K562 (cell line): ENCODE data around the gene AFF3. TPM values are rescaled to one million over a fixed set of nuclear protein-coding genes. Genes with fewer than 3 reads are reported as not detected.

Experiments
- ATAC-seq: fragments of 200-7000 bp; cut with Tn5 transposase; 3 replicates; pipeline ENCODE4 v1.9.1; 2020; ENCODE audit warnings: moderate library complexity
- BruUV-seq: library from RNA; stranded (reverse); fragments of 400-500 nt; replicated peaks from 2 replicates; lab custom pipeline; 2021; lab: Mats Ljungman, UMichigan
- CTCF ChIA-PET: fragments of 300-600 bp; formaldehyde crosslinking; extraction: SDS; loops from one replicate; lab custom pipeline; 2021; ENCODE audit warnings: low intra/inter-chr PET ratio; lab: Yijun Ruan, JAX
- POLR2A ChIA-PET: fragments of 300-600, 350-650 bp; sonication (Branson Sonifier 250); formaldehyde crosslinking; extraction: SDS; loops from one replicate; lab custom pipeline; 2021; ENCODE audit warnings: antibody characterized with exemption, inconsistent platforms; lab: Yijun Ruan, JAX
- DNase-seq, 4 experiments: peaks; one replicate each; pipeline versions ENCODE4 v3.0.0 to v3.0.0-alpha.2; 2011 to 2018; ENCODE audit warnings: low spot score in 3 of 4, mixed read lengths in 3 of 4; ENCODE audit errors: extremely low read depth in 1 of 4
- FAIRE-seq: peaks from 2 replicates; lab custom pipeline; 2011; peaks lifted over from hg19 to GRCh38; lab: Jason Lieb, UNC
- H2AFZ ChIP-seq: 2 replicates; pipeline ENCODE4 v1.6.0; 2011; ENCODE audit warnings: low read depth, low read length, control low read depth, inconsistent platforms
- H3K27ac ChIP-seq: fragments of 200-600 bp; 3 replicates; pipeline ENCODE4 v1.8.0; 2011; ENCODE audit warnings: low read depth, mild to moderate bottlenecking, control low read depth, inconsistent platforms, low read length, moderate library complexity, mixed read lengths; ENCODE audit errors: extremely low read depth
- H3K27me3 ChIP-seq, 2 experiments: fragments of 300-600 bp in 1 of 2; 2 replicates in 1 of 2; 3 replicates in 1 of 2; pipeline versions ENCODE4 v1.6.0 to v1.8.0; 2011; ENCODE audit warnings: inconsistent platforms in 2 of 2, low read length in 2 of 2, mild to moderate bottlenecking in 1 of 2, mixed read lengths in 1 of 2, moderate library complexity in 1 of 2; ENCODE audit not compliant: control insufficient read depth in 2 of 2, insufficient read depth in 2 of 2
- H3K36me3 ChIP-seq: fragments of 300-600 bp; 3 replicates; pipeline ENCODE4 v1.8.0; 2011; ENCODE audit warnings: mild to moderate bottlenecking, low read length, inconsistent platforms; ENCODE audit not compliant: control insufficient read depth, insufficient read depth
- H3K4me1 ChIP-seq, 2 experiments: fragments of 200-600 bp in 1 of 2; replicated peaks in 1 of 2; 2 replicates in 1 of 2; 3 replicates in 1 of 2; pipeline versions ENCODE4 v1.5.1 to v1.8.0; 2011; ENCODE audit warnings: inconsistent platforms in 2 of 2, low read length in 2 of 2, mild to moderate bottlenecking in 1 of 2, mixed read lengths in 1 of 2, moderate library complexity in 1 of 2; ENCODE audit not compliant: control insufficient read depth in 2 of 2, insufficient read depth in 2 of 2
- H3K4me2 ChIP-seq: 2 replicates; pipeline ENCODE4 v1.6.1; 2011; ENCODE audit warnings: low read length, control low read depth, inconsistent platforms, mixed read lengths; ENCODE audit not compliant: insufficient read depth
- H3K4me3 ChIP-seq: fragments of 200-600 bp; sonication (generic), shearing (Covaris generic); 2 replicates; pipeline ENCODE4 v1.5.1; 2016; ENCODE audit warnings: control low read depth, inconsistent platforms
- H3K79me2 ChIP-seq: fragments of 200-600 bp; 3 replicates; pipeline ENCODE4 v1.8.0; 2011; ENCODE audit warnings: low read length, inconsistent platforms; ENCODE audit not compliant: control insufficient read depth, insufficient read depth
- H3K9ac ChIP-seq, 2 experiments: 2 replicates each; pipeline versions ENCODE4 v1.6.0 to v1.6.1; 2011; ENCODE audit warnings: low read depth in 2 of 2, low read length in 2 of 2, control low read depth in 1 of 2, inconsistent platforms in 1 of 2, mild to moderate bottlenecking in 1 of 2, mixed read lengths in 1 of 2; ENCODE audit not compliant: insufficient read depth in 1 of 2
- H3K9me1 ChIP-seq: one replicate; pipeline ENCODE4 v1.6.0; 2011; ENCODE audit warnings: inconsistent platforms, mild to moderate bottlenecking, low read length, moderate library complexity; ENCODE audit not compliant: control insufficient read depth, insufficient read depth
- H3K9me3 ChIP-seq: replicated peaks from 2 replicates; pipeline ENCODE4 v1.5.1; 2011; ENCODE audit warnings: low read depth, low read length, inconsistent platforms; ENCODE audit not compliant: control insufficient read depth, insufficient read depth
- H4K20me1 ChIP-seq: replicated peaks from 2 replicates; pipeline ENCODE4 v1.6.1; 2011; ENCODE audit warnings: low read length, inconsistent platforms, mixed read lengths; ENCODE audit not compliant: control insufficient read depth, insufficient read depth
- ATF2 ChIP-seq: sonication (generic); formaldehyde crosslinking; IDR thresholded peaks from 2 replicates; pipeline ENCODE4 v1.8.1; 2022; ENCODE audit warnings: missing genetic modification reagents
- CEBPB ChIP-seq: fragments of 450-650 bp; IDR thresholded peaks from 2 replicates; pipeline ENCODE4 v1.6.1; 2016; ENCODE audit warnings: missing genetic modification characterization, missing compliant biosample characterization
- ELK1 ChIP-seq: sonication (generic); formaldehyde crosslinking; IDR thresholded peaks from 2 replicates; pipeline ENCODE4 v1.8.1; 2022; ENCODE audit warnings: missing genetic modification reagents
- FOXP4 ChIP-seq: sonication (generic); formaldehyde crosslinking; IDR thresholded peaks from 2 replicates; pipeline ENCODE4 v1.8.0; 2022; ENCODE audit warnings: mild to moderate bottlenecking, missing genetic modification reagents, borderline replicate concordance
- HES1 ChIP-seq: fragments of 450-650 bp; IDR thresholded peaks from 2 replicates; pipeline ENCODE4 v1.6.1; 2016; ENCODE audit warnings: low read depth, mild to moderate bottlenecking, moderate library complexity
- HLTF ChIP-seq: fragments of 450-650 bp; IDR thresholded peaks from 2 replicates; pipeline ENCODE4 v1.6.1; 2016
- THRAP3 ChIP-seq: fragments of 450-650 bp; IDR thresholded peaks from 2 replicates; pipeline ENCODE4 v1.6.1; 2016; ENCODE audit warnings: mild to moderate bottlenecking, inconsistent platforms, borderline replicate concordance
- WHSC1 ChIP-seq: IDR thresholded peaks from one replicate; pipeline ENCODE4 v1.6.1; 2012; ENCODE audit warnings: low read length, control low read depth, inconsistent platforms
- ZBTB12 ChIP-seq: fragments of 250-450 bp; sonication (Bioruptor Pico); IDR thresholded peaks from 2 replicates; pipeline ENCODE4 v1.4.0; 2020
- ZBTB7A ChIP-seq: IDR thresholded peaks from 2 replicates; pipeline ENCODE4 v1.6.1; 2011; ENCODE audit warnings: low read depth, mild to moderate bottlenecking, low read length, moderate library complexity, borderline replicate concordance; ENCODE audit not compliant: control insufficient read depth
- ZNF263 ChIP-seq: sonication (generic); formaldehyde crosslinking; IDR thresholded peaks from 2 replicates; pipeline ENCODE4 v1.8.0; 2022; ENCODE audit warnings: mild to moderate bottlenecking, missing genetic modification reagents, borderline replicate concordance
- ZNF445 ChIP-seq: fragments of 250-450 bp; sonication (Bioruptor Pico); IDR thresholded peaks from 2 replicates; pipeline ENCODE4 v1.4.0; 2020; ENCODE audit warnings: low read depth, mild to moderate bottlenecking, moderate library complexity
- WGBS: fragments of 100-300 bp; shearing (Covaris generic); methylation state at CpG from one replicate; pipeline ENCODE4 v1.1.6; 2016; ENCODE audit warnings: low coverage, mixed read lengths; ENCODE audit not compliant: insufficient coverage; ENCODE audit errors: missing lambda C conversion rate; 5-methylcytosine and 5-hydroxymethylcytosine counted together
- in situ Hi-C: fragments of 300-500 bp; cut with MboI; formaldehyde crosslinking; loops from 4 replicates; pipeline ENCODE4 v1.15.0; 2018; ENCODE audit warnings: inconsistent platforms, mixed read lengths
- intact Hi-C: fragments of 100-400 bp; cut with micrococcal nuclease; formaldehyde crosslinking; loops from 2 replicates; pipeline ENCODE4 v1.14.2; 2022
- polyA plus RNA-seq, 8 experiments: library from polyadenylated mRNA; depleted of rRNA in 4 of 8; stranded (reverse) in 5 of 8; unstranded in 3 of 8; fragments of >200 nt; fragmentation: Nextera tagmentation in 2 of 8; fragmentation: Illumina TruSeq in 1 of 8; extraction: Ambion mirVana in 2 of 8; extraction: Trizol in 1 of 8; gene quantifications; 2 replicates each; pipeline versions ENCODE4 v1.2.1 to v1.2.3, GENCODE V29; 2011 to 2014; ENCODE audit warnings: inconsistent platforms in 1 of 8, missing spikeins in 1 of 8
- total RNA-seq, 7 experiments: library from RNA; depleted of rRNA in 6 of 7; stranded (reverse); fragments of >200 nt in 6 of 7; fragmentation: Illumina TruSeq in 2 of 7; extraction: Trizol in 2 of 7; gene quantifications; 2 replicates each; pipeline versions ENCODE4 v1.2.1 to v1.2.3, GENCODE V29; 2011 to 2021; ENCODE audit warnings: low replicate concordance in 1 of 7

The AFF3 gene
- total and polyA plus RNA-seq, 9 of the 15 experiments (the other 6 are each of a cell fraction or from before 2014, with no cell fraction given), result 0.02 to 0.11 TPM; not detected in 7

GRCh38 chr2:99784282-99784681 lies 358.1 kb downstream of the AFF3 start:
- FAIRE-seq (peak; percentile 40), DNase-seq (no peak), ATAC-seq (no peak)
- Histone ChIP-seq H3K9me3 (no peaks in the 10 kb centered on the region), H3K9ac (no peak overlapping the region), H3K79me2 (no peaks in the 10 kb centered on the region), H4K20me1 (no peaks in the 10 kb centered on the region), H2AFZ (no peak overlapping the region), H3K27me3 (peaks cover 7 to 11% of the 10 kb centered on the region in 2 experiments; a peak in 4 of 5 replicates), H3K27ac (no peak overlapping the region), H3K9me1 (no peaks in the 10 kb centered on the region), H3K36me3 (no peaks in the 10 kb centered on the region), H3K4me2 (no peak overlapping the region), H3K4me1 (no peaks in the 10 kb centered on the region; a peak in 2 of 5 replicates), H3K4me3 (no peak overlapping the region)
- no peak for TF ChIP-seq FOXP4 (CRISPR knock-in tag)
- no peak for TF ChIP-seq ZNF445
- TF ChIP-seq ZNF263 (CRISPR knock-in tag), result no peak
- TF ChIP-seq ELK1 (CRISPR knock-in tag), result no peak
- TF ChIP-seq HLTF, result no peak
- TF ChIP-seq CEBPB (tag), result no peak
- TF ChIP-seq THRAP3, result no peak
- TF ChIP-seq HES1, result no peak
- TF ChIP-seq ATF2 (CRISPR knock-in tag), result no peak
- TF ChIP-seq WHSC1, result no peak
- no peak for TF ChIP-seq ZBTB12 (CRISPR knock-in tag)
- TF ChIP-seq ZBTB7A, result no peak
- WGBS, result 38% methylated on average over 8 of the region's 8 CpGs
- no TSS peak for BruUV-seq
- in situ Hi-C loops, result no loop called here
- POLR2A ChIA-PET, result interaction anchor here (1.9 kb wide), 1 partner anchor 12 kb away, joined by 8 read pairs; no protein-coding TSS in a partner anchor
- intact Hi-C loops, result no loop called here
- CTCF ChIA-PET, result no interaction called here
